KMS-11 (cell line): ENCODE measurements around the gene DISC1.

Source experiments
- H2AFZ ChIP-seq: fragments of 200-600 bp; sonication (generic); 2 replicates; pipeline ENCODE4 v1.6.1; 2016; ENCODE audit warnings: antibody characterized with exemption, mixed run types, low read depth
- H3K27ac ChIP-seq: fragments of 200-600 bp; sonication (generic); 2 replicates; pipeline ENCODE4 v1.6.1; 2016; ENCODE audit warnings: mild to moderate bottlenecking, mixed run types
- H3K27me3 ChIP-seq: fragments of 200-600 bp; sonication (generic); 2 replicates; pipeline ENCODE4 v1.6.1; 2017; ENCODE audit warnings: mild to moderate bottlenecking, low read depth, mixed run types, moderate library complexity; ENCODE audit not compliant: insufficient read depth
- H3K36me3 ChIP-seq: fragments of 200-600 bp; sonication (generic); 2 replicates; pipeline ENCODE4 v1.6.1; 2017; ENCODE audit warnings: mild to moderate bottlenecking, mixed run types; ENCODE audit not compliant: insufficient read depth
- H3K4me1 ChIP-seq: fragments of 200-600 bp; sonication (generic); 2 replicates; pipeline ENCODE4 v1.6.1; 2016; ENCODE audit warnings: mild to moderate bottlenecking, low read depth, mixed run types; ENCODE audit not compliant: poor library complexity, severe bottlenecking
- H3K4me2 ChIP-seq: fragments of 200-600 bp; sonication (generic); 2 replicates; pipeline ENCODE4 v1.7.0; 2016; ENCODE audit warnings: mild to moderate bottlenecking, mixed run types
- H3K4me3 ChIP-seq: fragments of 200-600 bp; sonication (generic); IDR thresholded peaks from 2 replicates; pipeline ENCODE4 v1.6.1; 2017; ENCODE audit warnings: low read depth, low read length, mixed read lengths; ENCODE audit not compliant: insufficient read depth
- H3K79me2 ChIP-seq: fragments of 200-600 bp; sonication (generic); 2 replicates; pipeline ENCODE4 v1.6.1; 2016; ENCODE audit warnings: low read depth, mixed run types; ENCODE audit not compliant: insufficient read depth
- H3K9ac ChIP-seq: fragments of 200-600 bp; sonication (generic); 2 replicates; pipeline ENCODE4 v1.6.1; 2016; ENCODE audit warnings: mild to moderate bottlenecking, mixed run types
- H4K20me1 ChIP-seq: fragments of 200-600 bp; sonication (generic); 2 replicates; pipeline ENCODE4 v1.6.1; 2016; ENCODE audit warnings: mild to moderate bottlenecking, mixed run types; ENCODE audit not compliant: insufficient read depth
- TF ChIP-seq, protein P1 (sequence below): fragments of 200-600 bp; sonication (generic); conservative IDR thresholded peaks from 2 replicates; pipeline ENCODE4 v1.6.1; 2017; ENCODE audit warnings: low read depth, mild to moderate bottlenecking, antibody characterized with exemption, low read length, moderate library complexity, mixed read lengths

The DISC1 gene

DNA sequence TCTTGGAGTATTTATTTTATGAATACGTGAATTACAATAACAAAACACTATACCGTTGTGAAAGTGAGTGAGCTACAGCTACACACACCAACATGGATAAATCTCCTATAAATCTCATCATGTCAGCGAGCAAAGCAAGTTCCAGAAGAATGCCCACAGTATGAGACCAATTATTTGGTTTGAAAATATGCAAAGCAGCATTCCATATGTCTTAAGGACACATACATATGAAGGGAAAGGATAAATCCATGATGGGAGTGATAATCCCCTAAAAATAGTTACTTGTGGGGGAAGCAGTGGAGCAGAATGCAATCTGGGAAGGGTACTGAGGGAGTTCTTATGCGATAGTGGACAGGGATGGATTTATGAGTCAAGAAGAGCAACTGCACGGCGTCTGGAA is 261.3 kb downstream of the DISC1 start:
- no peak overlapping the region for H3K4me2 ChIP-seq
- no peaks in the 10 kb centered on the region for H3K36me3 ChIP-seq
- H3K4me3 ChIP-seq, result no peak overlapping the region
- no peak overlapping the region for H3K9ac ChIP-seq
- H3K27ac ChIP-seq, result no peak overlapping the region
- no peaks in the 10 kb centered on the region for H3K79me2 ChIP-seq
- TF ChIP-seq, protein P1, sequence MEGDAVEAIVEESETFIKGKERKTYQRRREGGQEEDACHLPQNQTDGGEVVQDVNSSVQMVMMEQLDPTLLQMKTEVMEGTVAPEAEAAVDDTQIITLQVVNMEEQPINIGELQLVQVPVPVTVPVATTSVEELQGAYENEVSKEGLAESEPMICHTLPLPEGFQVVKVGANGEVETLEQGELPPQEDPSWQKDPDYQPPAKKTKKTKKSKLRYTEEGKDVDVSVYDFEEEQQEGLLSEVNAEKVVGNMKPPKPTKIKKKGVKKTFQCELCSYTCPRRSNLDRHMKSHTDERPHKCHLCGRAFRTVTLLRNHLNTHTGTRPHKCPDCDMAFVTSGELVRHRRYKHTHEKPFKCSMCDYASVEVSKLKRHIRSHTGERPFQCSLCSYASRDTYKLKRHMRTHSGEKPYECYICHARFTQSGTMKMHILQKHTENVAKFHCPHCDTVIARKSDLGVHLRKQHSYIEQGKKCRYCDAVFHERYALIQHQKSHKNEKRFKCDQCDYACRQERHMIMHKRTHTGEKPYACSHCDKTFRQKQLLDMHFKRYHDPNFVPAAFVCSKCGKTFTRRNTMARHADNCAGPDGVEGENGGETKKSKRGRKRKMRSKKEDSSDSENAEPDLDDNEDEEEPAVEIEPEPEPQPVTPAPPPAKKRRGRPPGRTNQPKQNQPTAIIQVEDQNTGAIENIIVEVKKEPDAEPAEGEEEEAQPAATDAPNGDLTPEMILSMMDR, result no peak
- H3K27me3 ChIP-seq, result no peaks in the 10 kb centered on the region
- H3K4me1 ChIP-seq, result no peaks in the 10 kb centered on the region
- no peaks in the 10 kb centered on the region for H4K20me1 ChIP-seq
- no peak overlapping the region for H2AFZ ChIP-seq

DNA sequence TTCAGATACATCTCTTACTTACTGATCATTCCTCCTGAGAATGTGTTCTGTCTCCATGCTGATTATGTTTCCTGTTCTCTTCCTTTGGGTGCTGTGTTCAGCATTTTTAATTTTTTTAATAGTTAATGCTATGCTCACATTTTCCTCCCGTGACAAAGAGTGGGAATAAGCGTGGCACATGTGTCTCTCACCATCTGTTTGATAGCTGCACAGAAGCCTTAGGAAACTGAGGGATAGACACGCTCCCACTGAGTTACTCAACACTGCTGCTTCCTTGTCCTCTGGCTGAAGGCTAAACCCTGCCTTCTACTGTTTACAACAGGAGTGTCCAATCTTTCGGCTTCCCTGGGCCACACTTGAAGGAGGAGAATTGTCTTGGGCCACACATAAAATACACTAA is 264.2 kb downstream of the DISC1 start:
- TF ChIP-seq, protein P1, result no peak
- Histone ChIP-seq H4K20me1 (no peaks in the 10 kb centered on the region), H3K9ac (no peak overlapping the region), H3K4me1 (no peaks in the 10 kb centered on the region), H3K4me3 (no peak overlapping the region), H3K27me3 (no peaks in the 10 kb centered on the region), H3K79me2 (no peaks in the 10 kb centered on the region), H3K27ac (no peak overlapping the region), H2AFZ (no peak overlapping the region), H3K36me3 (no peaks in the 10 kb centered on the region), H3K4me2 (no peak overlapping the region)

DNA sequence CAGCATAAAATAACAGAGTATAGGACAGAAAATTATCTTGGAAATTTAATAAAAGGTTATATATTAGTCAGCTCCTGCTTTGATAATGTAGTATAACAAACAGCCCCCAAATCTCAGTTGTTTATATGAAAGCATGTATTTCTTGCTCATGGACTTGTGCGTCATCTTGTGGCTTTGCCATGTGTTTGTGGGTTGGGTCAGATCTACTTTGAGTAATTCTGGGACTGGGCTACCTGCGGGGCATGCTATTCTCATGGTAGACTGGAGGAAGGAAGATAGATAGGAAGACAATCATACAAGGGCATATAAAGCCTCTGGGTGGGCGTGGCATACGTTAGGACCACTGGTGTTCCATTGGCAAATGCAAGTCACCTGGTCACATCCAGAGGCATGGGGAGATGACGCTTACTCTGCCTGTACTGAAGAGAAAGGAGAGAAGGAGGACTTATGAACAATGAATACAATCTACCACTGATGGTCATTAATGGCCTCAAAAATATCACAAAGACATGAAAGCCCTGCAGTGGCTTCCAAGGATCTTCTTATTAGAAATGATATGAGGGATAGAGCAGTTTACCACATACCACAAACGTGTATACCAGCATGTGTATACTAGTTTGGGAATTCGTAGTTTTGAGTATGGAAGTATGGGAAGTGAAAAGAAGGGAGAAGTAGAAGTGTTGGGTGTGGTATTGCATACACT is 267.0 kb downstream of the DISC1 start:
- Histone ChIP-seq H3K4me3 (no peak overlapping the region), H3K27me3 (no peaks in the 10 kb centered on the region), H3K4me1 (no peaks in the 10 kb centered on the region), H3K36me3 (no peaks in the 10 kb centered on the region), H3K4me2 (no peak overlapping the region), H3K9ac (no peak overlapping the region), H2AFZ (no peak overlapping the region), H3K79me2 (no peaks in the 10 kb centered on the region), H3K27ac (no peak overlapping the region), H4K20me1 (no peaks in the 10 kb centered on the region)
- TF ChIP-seq, protein P1, result no peak

DNA sequence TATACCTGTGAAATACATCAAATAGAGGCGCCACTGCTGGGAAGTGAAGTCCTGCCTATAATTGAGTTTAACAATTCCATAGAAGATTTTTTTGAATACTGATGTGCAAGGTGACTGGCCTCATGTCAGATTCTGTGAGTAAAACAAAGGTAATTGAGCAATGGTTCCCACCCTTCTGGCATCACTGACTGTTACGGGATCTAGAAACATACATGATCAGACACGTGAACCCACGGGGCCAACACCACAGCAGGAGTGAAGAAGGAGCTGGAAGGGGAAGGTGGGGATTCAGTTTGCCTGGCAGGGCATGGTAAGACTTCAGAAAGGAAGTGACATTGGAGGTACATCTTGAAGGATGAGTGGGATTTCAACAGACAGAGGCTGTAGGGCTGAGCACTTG is 270.2 kb downstream of the DISC1 start:
- no peak overlapping the region for H2AFZ ChIP-seq
- TF ChIP-seq, protein P1, result no peak
- no peak overlapping the region for H3K4me2 ChIP-seq
- no peaks in the 10 kb centered on the region for H3K4me1 ChIP-seq
- H4K20me1 ChIP-seq, result no peaks in the 10 kb centered on the region
- no peak overlapping the region for H3K4me3 ChIP-seq
- H3K9ac ChIP-seq, result no peak overlapping the region
- H3K36me3 ChIP-seq, result no peaks in the 10 kb centered on the region
- no peak overlapping the region for H3K27ac ChIP-seq
- no peaks in the 10 kb centered on the region for H3K79me2 ChIP-seq
- H3K27me3 ChIP-seq, result no peaks in the 10 kb centered on the region
